IPS DF 6.9 (cell line): ENCODE data around the gene ARHGEF7.

Experiments
- DNase-seq: peaks from one replicate; pipeline ENCODE4 v3.0.0-alpha.2; 2013; ENCODE audit warnings: low read depth, low spot score
- H3K27ac ChIP-seq: one replicate; pipeline ENCODE4 v1.5.1; 2013; ENCODE audit warnings: low read length, control low read depth
- H3K27me3 ChIP-seq: 2 replicates; pipeline ENCODE4 v1.6.1; 2013; ENCODE audit warnings: mild to moderate bottlenecking, low read length; ENCODE audit not compliant: control insufficient read depth, insufficient read depth
- H3K36me3 ChIP-seq: 2 replicates; pipeline ENCODE4 v1.6.1; 2013; ENCODE audit warnings: low read length; ENCODE audit not compliant: control insufficient read depth, insufficient read depth
- H3K4me1 ChIP-seq: 2 replicates; pipeline ENCODE4 v1.6.1; 2013; ENCODE audit warnings: low read length; ENCODE audit not compliant: control insufficient read depth, insufficient read depth
- H3K4me3 ChIP-seq: 2 replicates; pipeline ENCODE4 v1.5.1; 2013; ENCODE audit warnings: mild to moderate bottlenecking, low read length
- H3K9me3 ChIP-seq: 2 replicates; pipeline ENCODE4 v1.6.1; 2013; ENCODE audit warnings: low read length, inconsistent platforms; ENCODE audit not compliant: control insufficient read depth, insufficient read depth
- WGBS: extraction: QIAGEN DNeasy Blood & Tissue Kit; methylation state at CpG from one replicate; pipeline ENCODE4 v1.1.7; 2013; ENCODE audit warnings: mixed read lengths, missing lambda C conversion rate; ENCODE audit not compliant: insufficient read length, insufficient coverage; 5-methylcytosine and 5-hydroxymethylcytosine counted together

Gene ARHGEF7

DNA sequence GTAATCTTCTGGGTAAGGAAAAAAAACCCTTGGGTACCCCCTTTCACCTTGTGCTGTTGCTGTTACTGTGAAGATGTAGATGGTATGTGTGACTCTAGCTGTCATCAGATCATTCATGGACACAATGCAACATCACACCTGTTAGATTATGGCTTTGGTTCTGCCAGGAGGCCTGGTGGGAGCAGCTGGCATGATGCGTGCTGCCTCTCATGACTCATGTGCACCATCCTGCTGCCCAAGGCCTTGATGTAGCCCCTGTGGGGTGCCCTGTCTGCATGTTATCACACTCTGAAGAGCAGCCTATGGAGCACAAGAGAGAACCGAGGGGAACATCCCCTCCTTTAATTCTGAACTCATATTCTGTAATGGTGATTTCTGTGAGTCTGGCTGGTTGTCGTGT, 147.6 kb downstream of the ARHGEF7 start:
- no CpG with 5 or more reads among the region's 3 CpGs for WGBS
- no peaks in the 10 kb centered on the region for H3K4me1 ChIP-seq
- DNase-seq: no peak
- no peaks in the 10 kb centered on the region for H3K27me3 ChIP-seq
- H3K36me3 ChIP-seq: peaks cover 5% of the 10 kb centered on the region; the same call in 1 of the 2 replicates
- H3K27ac ChIP-seq: no peak overlapping the region
- no peaks in the 10 kb centered on the region for H3K9me3 ChIP-seq
- H3K4me3 ChIP-seq: no peak overlapping the region

DNA sequence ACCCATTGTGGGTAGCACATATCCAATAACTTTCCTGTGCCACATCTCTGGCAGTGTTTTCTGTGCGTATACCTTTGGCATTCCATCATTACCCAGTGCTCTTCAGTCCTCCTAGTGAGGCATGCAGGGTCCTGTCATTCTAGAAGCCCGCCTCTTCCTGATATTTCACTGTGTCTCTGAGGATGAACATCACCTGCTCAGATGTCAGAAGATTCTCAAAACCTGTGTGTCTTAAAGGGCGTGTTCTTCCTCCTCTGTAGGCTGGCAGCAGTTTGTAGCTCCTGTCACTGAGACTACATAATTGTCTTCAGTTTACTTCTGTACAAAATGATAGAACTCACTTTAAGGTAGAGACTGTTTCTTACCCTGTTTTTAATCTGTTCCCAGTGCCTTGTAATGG, 148.5 kb downstream of the ARHGEF7 start:
- no peaks in the 10 kb centered on the region for H3K9me3 ChIP-seq
- no peak for DNase-seq
- no CpG with 5 or more reads among the region's 3 CpGs for WGBS
- no peak overlapping the region for H3K4me3 ChIP-seq
- H3K36me3 ChIP-seq: 0 out of 2 replicates have a peak, but pooled peaks cover 5% of the 10 kb centered on the region
- H3K4me1 ChIP-seq: no peaks in the 10 kb centered on the region
- no peak overlapping the region for H3K27ac ChIP-seq
- no peaks in the 10 kb centered on the region for H3K27me3 ChIP-seq

DNA sequence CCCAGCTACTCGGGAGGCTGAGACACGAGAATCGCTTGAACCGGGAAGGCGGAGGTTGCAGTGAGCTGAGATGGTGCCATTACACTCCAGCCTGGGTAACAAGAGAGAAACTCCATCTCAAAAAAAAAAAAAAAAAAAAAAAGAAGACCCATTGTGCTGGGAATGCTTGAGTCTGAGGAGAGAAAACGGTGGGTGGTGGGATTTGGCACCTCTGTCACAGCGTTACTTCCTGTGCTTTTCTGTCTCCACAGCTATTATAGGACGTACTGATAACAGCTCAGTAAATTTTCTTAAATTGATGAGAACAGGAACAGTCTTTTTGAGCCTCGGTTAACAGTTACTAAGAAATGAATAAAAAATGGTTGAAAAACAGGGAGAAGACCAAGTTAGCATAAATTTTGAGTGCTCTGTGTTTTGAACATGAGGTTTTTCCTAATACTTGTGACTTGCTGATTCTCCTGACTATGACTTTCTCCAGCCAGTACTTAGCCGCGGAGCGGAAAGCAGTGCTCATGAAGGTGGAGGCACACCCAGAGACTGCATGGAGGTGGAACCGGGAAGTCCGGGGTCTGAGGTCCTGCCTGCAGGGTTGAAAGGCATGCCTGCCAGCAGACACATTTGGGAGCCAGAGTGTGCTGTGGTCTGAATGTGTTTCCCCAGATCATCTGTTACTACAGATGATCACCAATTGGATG, 150.0 kb downstream of the ARHGEF7 start:
- no peak for DNase-seq
- no CpG with 5 or more reads among the region's 14 CpGs for WGBS
- no peaks in the 10 kb centered on the region for H3K27me3 ChIP-seq
- no peak overlapping the region for H3K27ac ChIP-seq
- no peak overlapping the region for H3K4me3 ChIP-seq
- no peaks in the 10 kb centered on the region for H3K9me3 ChIP-seq
- H3K36me3 ChIP-seq: 0 out of 2 replicates have a peak, but pooled peaks cover 5% of the 10 kb centered on the region
- H3K4me1 ChIP-seq: no peaks in the 10 kb centered on the region

DNA sequence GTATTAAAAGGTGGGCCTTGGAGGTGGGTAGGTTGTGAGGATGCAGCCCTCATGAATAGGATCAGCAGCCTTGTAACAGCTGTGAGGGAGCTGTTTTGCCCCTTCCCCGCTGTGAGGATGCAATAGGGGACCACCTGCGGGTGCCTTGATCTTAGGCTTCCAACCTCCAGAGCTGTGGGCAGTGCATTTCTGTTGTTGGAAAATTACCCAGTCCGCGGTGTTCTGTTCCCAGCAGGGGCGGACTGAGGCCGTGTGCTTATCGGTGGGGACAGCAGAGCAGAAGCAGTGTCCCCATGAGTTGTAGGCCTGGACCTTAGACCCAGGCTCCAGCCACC, 150.6 kb downstream of the ARHGEF7 start:
- Histone ChIP-seq H3K27me3 (no peaks in the 10 kb centered on the region), H3K9me3 (no peaks in the 10 kb centered on the region), H3K27ac (no peak overlapping the region), H3K4me3 (no peak overlapping the region), H3K36me3 (0 out of 2 replicates have a peak, but pooled peaks cover 5% of the 10 kb centered on the region), H3K4me1 (no peaks in the 10 kb centered on the region)
- no CpG with 5 or more reads among the region's 7 CpGs for WGBS
- DNase-seq: no peak

DNA sequence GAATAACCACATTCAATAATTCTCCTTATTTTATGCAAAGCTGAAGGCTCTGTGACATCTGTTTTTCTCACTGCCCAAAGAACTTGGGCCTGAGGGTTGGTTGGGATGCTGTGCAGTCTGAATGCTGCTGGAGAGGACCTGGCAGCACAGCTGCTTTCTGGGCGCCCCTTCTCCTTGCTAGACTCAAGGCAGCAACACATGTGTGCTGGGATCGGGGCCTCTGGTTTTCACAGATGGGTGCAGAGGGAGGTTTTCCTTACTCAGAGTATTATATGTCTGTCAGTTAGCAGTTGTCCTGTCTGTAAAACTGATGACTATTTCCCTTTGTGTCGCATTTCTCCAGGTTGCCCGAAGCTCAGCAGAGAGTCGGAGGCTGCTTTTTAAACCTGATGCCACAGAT, 152.1 kb downstream of the ARHGEF7 start:
- WGBS: no CpG with 5 or more reads among the region's 5 CpGs
- Histone ChIP-seq H3K27ac (no peak overlapping the region), H3K4me3 (no peak overlapping the region), H3K9me3 (no peaks in the 10 kb centered on the region), H3K36me3 (0 out of 2 replicates have a peak, but pooled peaks cover 8% of the 10 kb centered on the region), H3K27me3 (no peaks in the 10 kb centered on the region), H3K4me1 (no peaks in the 10 kb centered on the region)
- no peak for DNase-seq

DNA sequence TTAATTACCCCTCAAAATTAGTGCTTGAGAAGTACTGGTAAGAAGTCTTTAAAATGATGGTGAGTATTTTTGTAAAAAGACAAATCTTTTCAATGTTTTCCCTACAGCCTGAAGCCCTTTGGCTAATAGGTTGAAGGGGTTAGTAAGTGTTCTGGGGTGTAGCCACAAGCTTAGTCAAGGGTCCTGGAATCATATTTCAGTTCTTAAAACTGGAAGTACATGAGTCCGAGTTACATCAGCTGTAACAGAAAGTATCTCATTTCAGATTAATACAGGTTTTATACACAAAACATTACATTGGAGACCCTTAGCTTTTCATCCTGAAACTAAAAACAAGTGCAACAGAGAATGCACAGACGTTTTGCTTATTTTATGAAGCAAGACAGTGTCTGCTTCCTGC, 152.7 kb downstream of the ARHGEF7 start:
- H3K27ac ChIP-seq: no peak overlapping the region
- no peak overlapping the region for H3K4me3 ChIP-seq
- no peak for DNase-seq
- H3K27me3 ChIP-seq: no peaks in the 10 kb centered on the region
- H3K36me3 ChIP-seq: 0 out of 2 replicates have a peak, but pooled peaks cover 8% of the 10 kb centered on the region
- H3K4me1 ChIP-seq: no peaks in the 10 kb centered on the region
- no CpG with 5 or more reads among the region's 2 CpGs for WGBS
- H3K9me3 ChIP-seq: no peaks in the 10 kb centered on the region

DNA sequence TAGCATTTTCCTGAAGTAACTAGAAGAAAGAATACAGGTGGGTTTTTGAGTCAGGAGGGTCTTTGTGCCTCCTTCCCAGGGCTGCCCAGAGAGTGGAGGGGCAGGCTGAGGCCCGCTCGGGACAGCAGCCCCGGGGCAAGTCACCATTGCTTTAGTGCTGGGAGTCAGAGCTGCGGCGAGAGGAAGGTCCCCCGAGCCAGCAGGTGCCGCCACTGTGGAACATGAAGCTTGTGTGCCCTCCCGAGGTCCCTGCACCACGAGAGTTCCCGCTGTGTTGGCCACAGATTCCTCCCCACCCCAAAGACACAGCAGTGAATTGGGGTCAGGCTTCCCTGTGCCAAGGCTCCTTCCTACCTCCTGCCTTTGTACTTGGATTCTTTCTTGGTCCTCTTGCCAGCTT, 154.4 kb downstream of the ARHGEF7 start:
- WGBS: no CpG with 5 or more reads among the region's 10 CpGs
- Histone ChIP-seq H3K4me1 (no peaks in the 10 kb centered on the region), H3K36me3 (0 out of 2 replicates have a peak, but pooled peaks cover 8% of the 10 kb centered on the region), H3K4me3 (no peak overlapping the region), H3K27me3 (no peaks in the 10 kb centered on the region), H3K27ac (no peak overlapping the region), H3K9me3 (no peaks in the 10 kb centered on the region)
- no peak for DNase-seq

DNA sequence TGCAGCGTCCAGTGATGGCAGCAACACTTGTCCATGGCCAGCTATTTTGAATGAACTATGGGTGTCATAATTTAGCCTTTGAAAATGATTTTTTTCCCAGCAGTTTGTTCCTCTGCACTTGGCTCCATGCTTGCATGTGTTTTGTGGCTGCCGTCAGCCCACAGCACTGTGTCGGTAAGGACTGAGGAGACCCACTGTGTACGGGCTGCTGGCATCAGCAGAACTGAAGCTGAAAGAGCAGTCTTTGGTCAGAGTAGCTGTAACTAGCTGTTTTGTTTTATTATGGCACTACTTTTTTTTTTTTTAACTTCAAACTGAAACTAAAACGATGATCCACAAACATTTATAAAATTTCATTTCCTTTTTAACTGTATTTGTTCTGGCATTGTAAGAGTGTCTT, 155.0 kb downstream of the ARHGEF7 start:
- H3K4me1 ChIP-seq: no peaks in the 10 kb centered on the region
- 0 out of 2 replicates have a peak, but pooled peaks cover 8% of the 10 kb centered on the region for H3K36me3 ChIP-seq
- no peaks in the 10 kb centered on the region for H3K9me3 ChIP-seq
- H3K27ac ChIP-seq: no peak overlapping the region
- no peaks in the 10 kb centered on the region for H3K27me3 ChIP-seq
- no peak for DNase-seq
- H3K4me3 ChIP-seq: no peak overlapping the region
- WGBS: 100% methylated on average over 1 of the region's 5 CpGs

DNA sequence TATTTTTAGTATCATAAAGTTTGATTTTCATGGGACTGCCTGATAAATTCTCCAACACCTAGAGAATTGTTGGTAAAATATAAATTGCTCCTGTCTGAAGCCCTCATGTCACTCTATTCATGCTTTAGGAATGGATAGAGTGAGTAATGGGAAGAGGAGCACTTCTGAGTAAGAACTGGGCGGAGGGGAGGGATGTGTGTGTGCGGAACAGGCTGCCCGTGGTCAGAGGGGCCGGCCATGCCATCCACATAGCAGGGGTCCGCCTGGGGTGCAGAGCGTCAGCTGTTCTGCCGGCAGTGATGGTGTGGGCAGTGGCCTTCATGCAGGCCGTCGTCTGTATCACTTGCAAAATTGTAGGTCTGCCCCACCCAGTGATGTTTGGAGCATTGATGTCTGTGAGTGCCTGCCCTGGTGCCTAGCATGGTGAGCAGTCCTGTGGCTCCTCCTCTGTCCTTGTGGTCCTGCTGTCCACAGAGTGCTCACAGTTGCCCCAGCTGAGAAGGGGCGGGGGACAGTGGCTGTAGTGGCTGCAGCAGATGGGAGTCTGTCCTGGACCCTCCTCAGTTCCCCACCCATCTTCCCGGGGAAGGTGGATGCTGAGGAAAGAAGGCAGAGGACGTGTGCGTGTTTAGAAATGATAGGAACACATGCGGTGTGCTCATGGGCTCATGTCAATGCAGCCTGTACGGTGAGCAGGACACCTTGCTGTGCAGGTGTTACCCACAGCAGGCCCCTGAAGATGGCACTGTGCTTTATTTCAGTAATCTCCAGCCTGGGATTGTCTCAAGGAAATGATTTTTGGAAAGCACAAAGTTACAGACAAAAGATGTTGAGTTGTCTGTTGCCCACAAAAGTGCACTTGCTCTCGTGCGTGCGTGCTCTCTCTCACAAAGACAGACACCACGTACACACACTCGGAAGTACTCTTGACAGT, 155.9 kb downstream of the ARHGEF7 start:
- H3K36me3 ChIP-seq: 0 out of 2 replicates have a peak, but pooled peaks cover 14% of the 10 kb centered on the region
- H3K27me3 ChIP-seq: no peaks in the 10 kb centered on the region
- DNase-seq: no peak
- no peaks in the 10 kb centered on the region for H3K9me3 ChIP-seq
- H3K4me3 ChIP-seq: no peak overlapping the region
- no peaks in the 10 kb centered on the region for H3K4me1 ChIP-seq
- no CpG with 5 or more reads among the region's 20 CpGs for WGBS
- H3K27ac ChIP-seq: no peak overlapping the region

DNA sequence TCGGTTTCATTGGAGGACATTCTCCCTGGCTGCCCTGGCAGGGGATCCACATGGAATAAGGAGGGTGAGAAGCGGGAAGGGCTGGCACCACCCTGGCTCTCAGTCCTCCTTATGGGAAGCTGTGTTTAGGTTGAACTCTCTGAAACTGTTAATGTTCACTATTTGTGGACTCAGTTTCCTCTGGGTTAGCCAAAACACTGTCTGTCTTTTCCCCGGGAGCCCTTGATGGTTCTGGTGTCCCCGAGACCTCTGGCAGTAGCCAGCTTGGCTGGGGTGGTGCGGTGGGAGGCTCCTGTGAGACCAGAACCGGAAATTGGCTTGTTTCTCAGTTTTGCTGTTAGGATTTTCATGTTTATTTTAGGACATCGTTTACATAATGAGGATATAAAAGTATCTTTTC, 157.0 kb downstream of the ARHGEF7 start:
- DNase-seq: no peak
- Histone ChIP-seq H3K27ac (no peak overlapping the region), H3K4me3 (no peak overlapping the region), H3K36me3 (0 out of 2 replicates have a peak, but pooled peaks cover 14% of the 10 kb centered on the region), H3K9me3 (no peaks in the 10 kb centered on the region), H3K27me3 (no peaks in the 10 kb centered on the region), H3K4me1 (no peaks in the 10 kb centered on the region)
- no CpG with 5 or more reads among the region's 7 CpGs for WGBS
